ENCODE measurements around the gene CHRM4.
"Not testable (repeated sequence)": the region's sequence is repeated elsewhere in the genome, so short reads cannot be mapped to it uniquely, and the experiment has no call there.

The CHRM4 gene

DNA sequence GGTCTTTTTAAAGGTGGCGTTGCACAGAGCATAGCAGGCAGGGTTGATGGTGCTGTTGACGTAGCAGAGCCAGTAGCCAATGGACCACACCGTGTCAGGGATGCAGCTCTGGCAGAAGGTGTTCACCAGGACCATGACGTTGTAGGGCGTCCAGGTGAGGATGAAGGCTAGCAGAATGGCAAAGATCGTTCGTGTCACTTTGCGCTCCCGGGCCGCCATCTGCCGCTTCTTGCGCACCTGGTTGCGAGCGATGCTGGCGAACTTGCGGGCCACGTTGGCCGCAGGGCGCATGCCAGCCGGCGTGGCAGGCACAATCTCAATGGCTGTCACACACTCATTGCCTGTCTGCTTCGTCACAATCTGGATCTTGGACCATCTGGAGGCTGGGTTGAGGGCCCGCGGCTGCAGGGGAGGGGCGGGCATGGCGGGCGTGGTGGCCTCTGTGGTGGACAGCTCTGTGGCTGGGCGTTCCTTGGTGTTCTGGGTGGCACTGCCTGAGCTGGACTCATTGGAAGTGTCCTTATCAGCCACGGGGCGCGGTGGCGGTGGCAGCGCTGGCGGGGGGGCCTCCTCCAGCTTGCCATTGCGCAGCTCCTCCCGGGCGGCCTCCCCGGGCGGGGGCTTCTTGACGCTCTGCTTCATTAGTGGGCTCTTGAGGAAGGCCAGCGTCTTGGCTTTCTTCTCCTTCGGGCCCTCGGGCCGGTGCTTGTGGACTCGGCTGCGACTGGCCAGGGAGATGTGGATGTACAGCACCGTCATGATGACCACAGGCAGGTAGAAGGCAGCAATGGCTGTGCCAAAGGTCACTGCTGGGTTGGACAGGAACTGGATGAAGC, 6.2 kb downstream of the CHRM4 start:
- Mint-ChIP-seq H3K27ac (ENCODE audit: low read depth) (no peak overlapping the region), H3K4me1 (peaks cover 25% of the 10 kb centered on the region), H3K9me3 (no peaks in the 10 kb centered on the region), H3K4me3 (no peak overlapping the region), H3K36me3 (ENCODE audit: insufficient read depth) (peaks cover 15% of the 10 kb centered on the region), H3K27me3 (peaks cover 67% of the 10 kb centered on the region)
- DNase-seq (ENCODE audit: low spot score in 2 of 2): no peak
- ATAC-seq (replicated peaks; ENCODE audit: extremely low read depth, poor library complexity, severe bottlenecking): no peak

DNA sequence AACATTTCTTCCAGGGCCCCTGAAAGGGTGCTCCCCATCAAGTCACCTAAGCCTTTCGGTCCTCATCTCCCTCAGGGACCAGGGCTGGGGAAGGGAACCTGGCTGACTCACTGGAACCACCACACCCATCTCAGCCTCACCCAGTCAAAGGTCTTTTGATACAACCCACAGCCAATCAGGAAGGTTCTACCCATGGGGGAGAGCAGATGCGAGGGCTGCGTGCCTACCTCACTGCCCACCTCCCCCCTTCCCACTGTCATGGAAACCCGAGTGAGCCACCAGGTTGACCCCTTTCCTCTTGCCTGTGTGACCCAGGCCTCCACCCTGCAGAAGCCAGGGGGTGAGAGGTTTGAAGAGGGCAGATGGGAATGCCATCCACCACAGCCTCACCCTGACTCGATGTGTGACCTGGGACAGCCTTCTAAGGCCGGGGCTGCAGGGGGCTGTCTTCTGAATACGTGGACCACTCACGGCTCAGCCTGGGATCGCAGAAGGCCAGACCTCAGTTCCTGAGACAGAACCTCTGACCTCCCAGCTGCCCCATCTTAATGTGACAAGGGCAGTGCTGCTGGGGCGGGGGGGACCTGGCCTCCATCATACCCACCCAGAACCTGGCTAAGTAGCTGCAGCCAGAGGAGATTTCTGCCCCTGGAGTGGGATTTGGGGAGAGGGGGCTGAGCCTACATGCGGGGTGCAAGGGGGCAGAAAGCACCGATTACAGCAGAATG, 7.4 kb downstream of the CHRM4 start:
- Mint-ChIP-seq H3K36me3 (ENCODE audit: insufficient read depth) (peaks cover 18% of the 10 kb centered on the region), H3K4me3 (no peak overlapping the region)

DNA sequence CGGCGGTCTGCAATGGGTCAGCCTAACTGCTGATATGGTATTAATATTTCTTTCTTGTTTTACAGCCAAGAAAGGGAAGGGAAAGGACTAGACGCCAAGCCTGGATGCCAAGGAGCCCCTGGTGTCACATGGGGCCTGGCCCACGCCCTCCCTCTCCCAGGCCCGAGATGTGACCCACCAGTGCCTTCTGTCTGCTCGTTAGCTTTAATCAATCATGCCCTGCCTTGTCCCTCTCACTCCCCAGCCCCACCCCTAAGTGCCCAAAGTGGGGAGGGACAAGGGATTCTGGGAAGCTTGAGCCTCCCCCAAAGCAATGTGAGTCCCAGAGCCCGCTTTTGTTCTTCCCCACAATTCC, 8.2 kb downstream of the CHRM4 start:
- peaks cover 47% of the 10 kb centered on the region for H3K27me3 Mint-ChIP-seq
- H3K27ac Mint-ChIP-seq (ENCODE audit: low read depth): no peak overlapping the region
- peaks cover 22% of the 10 kb centered on the region for H3K36me3 Mint-ChIP-seq (ENCODE audit: insufficient read depth)
- no peaks in the 10 kb centered on the region for H3K9me3 Mint-ChIP-seq
- peaks cover 25% of the 10 kb centered on the region for H3K4me1 Mint-ChIP-seq
- DNase-seq (ENCODE audit: low spot score in 2 of 2) (no peak), ATAC-seq (replicated peaks; ENCODE audit: extremely low read depth, poor library complexity, severe bottlenecking) (no peak)
- H3K4me3 Mint-ChIP-seq: peak overlapping the region; percentile 41

More for the DNA sequence above, 7.4 kb downstream of the CHRM4 start:
- Mint-ChIP-seq H3K4me1 (peaks cover 25% of the 10 kb centered on the region), H3K27ac (ENCODE audit: low read depth) (no peak overlapping the region), H3K9me3 (no peaks in the 10 kb centered on the region), H3K27me3 (peaks cover 55% of the 10 kb centered on the region)
- DNase-seq (ENCODE audit: low spot score in 2 of 2): no peak
- ATAC-seq (replicated peaks; ENCODE audit: extremely low read depth, poor library complexity, severe bottlenecking): no peak

DNA sequence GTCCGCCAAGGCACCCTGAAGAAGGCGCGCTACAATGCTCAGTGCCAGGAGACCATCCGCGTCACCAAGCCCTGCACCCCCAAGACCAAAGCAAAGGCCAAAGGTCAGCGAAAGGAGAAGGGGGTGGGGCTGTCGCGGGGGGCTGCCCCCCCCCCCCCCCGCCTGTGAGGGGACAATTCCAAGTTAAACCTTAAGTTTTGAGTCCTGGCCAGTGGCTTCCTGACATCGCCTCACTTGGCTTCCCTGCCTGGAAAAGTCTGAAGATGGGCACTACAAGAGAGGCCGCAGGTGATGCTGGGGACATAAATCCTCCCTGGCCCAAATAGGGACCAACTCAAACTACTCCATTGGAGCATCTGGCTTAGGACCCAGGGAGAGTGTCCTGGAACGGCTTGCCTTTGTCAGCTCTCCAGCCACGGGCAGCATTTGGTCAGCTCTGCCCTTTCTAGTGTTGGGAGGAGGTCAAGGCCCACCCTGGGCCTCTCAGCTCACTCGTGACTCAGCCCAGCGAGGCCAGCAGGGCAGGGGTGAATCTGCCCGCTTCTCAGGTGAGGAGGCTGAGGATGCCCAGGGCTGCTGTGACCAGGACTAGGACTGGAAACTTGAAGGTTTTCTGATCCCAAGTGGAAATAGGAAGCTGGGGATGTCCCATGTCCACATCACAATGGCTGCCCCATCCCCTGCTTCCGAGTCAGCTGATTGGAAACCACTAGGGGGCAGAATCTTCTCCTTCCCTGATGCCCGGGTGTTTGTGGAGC, 8.8 kb downstream of the CHRM4 start:
- ATAC-seq (replicated peaks; ENCODE audit: extremely low read depth, poor library complexity, severe bottlenecking): no peak
- Mint-ChIP-seq H3K9me3 (no peaks in the 10 kb centered on the region), H3K27me3 (peaks cover 42% of the 10 kb centered on the region), H3K4me3 (peak overlapping the region; percentile 41), H3K36me3 (ENCODE audit: insufficient read depth) (peaks cover 20% of the 10 kb centered on the region), H3K4me1 (peaks cover 20% of the 10 kb centered on the region), H3K27ac (ENCODE audit: low read depth) (no peak overlapping the region)
- DNase-seq (ENCODE audit: low spot score in 2 of 2): no peak

DNA sequence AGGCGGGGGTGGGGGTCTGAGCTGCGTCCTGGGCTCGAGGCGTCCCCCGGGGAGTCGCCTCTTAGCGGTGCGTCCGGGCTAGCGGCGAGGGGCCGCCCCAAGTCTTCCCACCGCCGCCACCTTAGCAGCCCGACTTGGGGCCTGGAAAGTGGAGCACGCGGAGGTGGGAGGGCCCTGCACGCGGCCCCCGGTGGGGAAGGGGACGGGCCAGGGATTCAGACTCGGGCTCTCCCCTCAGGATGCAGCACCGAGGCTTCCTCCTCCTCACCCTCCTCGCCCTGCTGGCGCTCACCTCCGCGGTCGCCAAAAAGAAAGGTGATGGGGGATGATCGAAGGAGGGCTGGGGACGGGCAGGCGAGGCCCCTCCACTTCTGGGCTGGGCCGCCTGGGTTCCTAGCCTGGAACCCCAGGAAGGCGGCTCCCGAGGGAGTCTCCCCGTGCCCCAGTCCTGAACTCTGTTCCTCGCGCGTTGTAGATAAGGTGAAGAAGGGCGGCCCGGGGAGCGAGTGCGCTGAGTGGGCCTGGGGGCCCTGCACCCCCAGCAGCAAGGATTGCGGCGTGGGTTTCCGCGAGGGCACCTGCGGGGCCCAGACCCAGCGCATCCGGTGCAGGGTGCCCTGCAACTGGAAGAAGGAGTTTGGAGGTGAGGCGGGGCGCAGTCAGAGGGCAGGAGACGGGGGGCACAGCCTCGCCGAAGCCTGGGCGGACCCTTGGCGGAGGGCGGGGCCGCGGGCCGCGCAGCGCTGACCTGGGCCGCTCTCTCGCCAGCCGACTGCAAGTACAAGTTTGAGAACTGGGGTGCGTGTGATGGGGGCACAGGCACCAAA, 9.5 kb downstream of the CHRM4 start:
- peak overlapping the region; percentile 69 for H3K4me3 Mint-ChIP-seq
- H3K27ac Mint-ChIP-seq (ENCODE audit: low read depth): no peak overlapping the region
- H3K27me3 Mint-ChIP-seq: peaks cover 34% of the 10 kb centered on the region
- H3K9me3 Mint-ChIP-seq: no peaks in the 10 kb centered on the region
- no peak for ATAC-seq (replicated peaks; ENCODE audit: extremely low read depth, poor library complexity, severe bottlenecking)
- H3K36me3 Mint-ChIP-seq (ENCODE audit: insufficient read depth): peaks cover 27% of the 10 kb centered on the region
- no peak for DNase-seq (ENCODE audit: low spot score in 2 of 2)
- H3K4me1 Mint-ChIP-seq: peaks cover 13% of the 10 kb centered on the region

DNA sequence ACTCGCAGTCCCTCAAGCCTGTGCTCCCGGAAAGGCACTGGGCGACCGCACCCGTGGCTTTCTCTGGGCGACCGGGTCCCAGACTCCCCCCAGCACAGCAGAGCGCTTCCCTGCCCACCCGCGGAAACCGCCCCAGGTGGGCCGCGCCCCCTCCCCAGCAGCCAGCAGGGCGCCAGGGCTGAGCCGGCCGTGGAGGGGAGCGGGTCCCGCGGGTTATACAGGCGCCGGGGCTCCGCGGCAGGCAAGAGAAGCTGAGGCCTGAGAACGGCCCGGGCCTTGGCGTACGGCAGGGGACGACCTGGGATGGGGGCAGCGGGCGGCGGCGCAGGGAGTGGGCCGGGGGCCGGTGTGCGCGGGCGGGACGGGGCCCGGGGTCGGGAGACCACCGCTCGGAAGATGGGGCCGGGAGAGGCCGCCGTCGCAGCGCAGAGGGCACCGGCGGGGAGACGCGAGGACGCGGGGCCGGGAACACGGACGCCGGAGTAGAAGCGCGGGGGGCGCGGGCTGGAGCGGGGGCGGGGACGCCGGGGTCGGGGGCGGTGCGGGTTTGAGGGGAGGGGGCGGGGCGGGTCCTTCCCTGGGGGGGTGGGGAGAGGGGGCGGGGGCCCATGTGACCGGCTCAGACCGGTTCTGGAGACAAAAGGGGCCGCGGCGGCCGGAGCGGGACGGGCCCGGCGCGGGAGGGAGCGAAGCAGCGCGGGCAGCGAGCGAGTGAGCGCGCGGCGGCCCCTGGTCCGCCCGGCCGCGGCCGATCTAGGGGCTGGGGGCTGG, 10.3 kb downstream of the CHRM4 start, which contains the start of gene MDK:
Gene MDK (plus strand): TSS at position 622 of the 771 bp plus-strand sequence. CDS start 389 bp downstream, outside the sequence.
- DNase-seq (ENCODE audit: low spot score in 2 of 2) (no peak), ATAC-seq (replicated peaks; ENCODE audit: extremely low read depth, poor library complexity, severe bottlenecking) (peak; percentile 10)
- peak within 1 kb of the TSS; percentile 76 for H3K4me3 Mint-ChIP-seq
- H3K27me3 Mint-ChIP-seq: peaks cover 26% of the 10 kb centered on the region
- peaks cover 34% of the 10 kb centered on the region for H3K36me3 Mint-ChIP-seq (ENCODE audit: insufficient read depth)
- no peaks in the 10 kb centered on the region for H3K9me3 Mint-ChIP-seq
- H3K4me1 Mint-ChIP-seq: peaks cover 13% of the 10 kb centered on the region
- peak within 1 kb of the TSS; percentile 81 for H3K27ac Mint-ChIP-seq (ENCODE audit: low read depth)

DNA sequence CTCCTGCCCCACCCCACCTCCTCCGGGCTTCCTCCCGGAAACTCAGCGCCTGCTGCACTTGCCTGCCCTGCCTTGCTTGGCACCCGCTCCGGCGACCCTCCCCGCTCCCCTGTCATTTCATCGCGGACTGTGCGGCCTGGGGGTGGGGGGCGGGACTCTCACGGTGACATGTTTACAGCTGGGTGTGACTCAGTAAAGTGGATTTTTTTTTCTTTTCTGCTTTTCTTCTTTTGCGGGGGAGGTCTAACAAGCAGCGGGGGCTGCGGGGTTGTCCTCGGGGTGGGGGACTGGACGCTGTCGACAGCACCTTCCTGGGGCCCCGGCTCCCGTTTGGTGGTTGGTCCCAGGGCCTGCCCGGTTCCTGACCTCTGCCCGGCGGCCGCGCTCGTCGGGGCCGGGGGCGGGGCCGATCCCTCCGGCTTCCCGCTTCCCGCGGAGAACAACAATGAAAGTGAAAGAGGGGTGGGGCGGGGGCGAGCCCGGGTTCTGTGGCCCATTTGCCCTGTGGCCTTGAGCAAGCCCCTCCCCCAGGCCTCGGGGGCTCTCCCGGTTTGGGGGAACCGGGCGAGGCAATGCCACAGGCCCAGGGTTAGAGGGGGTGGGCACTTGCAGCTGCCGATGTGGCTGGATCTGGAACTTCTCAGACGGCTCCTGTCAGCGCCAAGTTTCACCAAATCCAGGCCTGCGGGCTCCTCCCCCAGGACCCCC, 11.1 kb downstream of the CHRM4 start:
- Mint-ChIP-seq H3K4me3 (peak overlapping the region; percentile 76), H3K9me3 (no peaks in the 10 kb centered on the region), H3K36me3 (ENCODE audit: insufficient read depth) (peaks cover 40% of the 10 kb centered on the region), H3K4me1 (peaks cover 13% of the 10 kb centered on the region), H3K27ac (ENCODE audit: low read depth) (peak overlapping the region; percentile 81), H3K27me3 (peaks cover 18% of the 10 kb centered on the region)
- peak; percentile 41 for ATAC-seq (replicated peaks; ENCODE audit: extremely low read depth, poor library complexity, severe bottlenecking)
- DNase-seq (ENCODE audit: low spot score in 2 of 2): no peak

DNA sequence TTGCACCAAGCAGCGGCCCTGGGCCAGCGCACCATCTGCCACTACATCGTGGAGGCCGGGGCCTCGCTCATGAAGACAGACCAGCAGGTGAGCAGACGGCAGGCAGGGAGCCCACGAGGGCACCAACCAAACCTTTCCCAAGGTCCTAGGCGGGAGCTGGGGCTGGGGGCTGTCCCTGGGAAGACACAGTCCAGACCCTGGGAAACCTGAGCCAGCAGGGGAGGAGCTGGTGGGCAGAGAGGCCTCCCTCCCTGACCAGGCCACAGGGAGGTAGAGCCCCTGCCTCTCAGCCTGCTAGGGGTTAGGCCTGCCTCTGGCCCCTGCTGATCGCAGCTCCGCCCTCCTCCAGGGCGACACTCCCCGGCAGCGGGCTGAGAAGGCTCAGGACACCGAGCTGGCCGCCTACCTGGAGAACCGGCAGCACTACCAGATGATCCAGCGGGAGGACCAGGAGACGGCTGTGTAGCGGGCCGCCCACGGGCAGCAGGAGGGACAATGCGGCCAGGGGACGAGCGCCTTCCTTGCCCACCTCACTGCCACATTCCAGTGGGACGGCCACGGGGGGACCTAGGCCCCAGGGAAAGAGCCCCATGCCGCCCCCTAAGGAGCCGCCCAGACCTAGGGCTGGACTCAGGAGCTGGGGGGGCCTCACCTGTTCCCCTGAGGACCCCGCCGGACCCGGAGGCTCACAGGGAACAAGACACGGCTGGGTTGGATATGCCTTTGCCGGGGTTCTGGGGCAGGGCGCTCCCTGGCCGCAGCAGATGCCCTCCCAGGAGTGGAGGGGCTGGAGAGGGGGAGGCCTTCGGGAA, 11.9 kb downstream of the CHRM4 start:
- not testable (repeated sequence) for DNase-seq (ENCODE audit: low spot score in 2 of 2); ATAC-seq (replicated peaks; ENCODE audit: extremely low read depth, poor library complexity, severe bottlenecking); H3K9me3 Mint-ChIP-seq
- H3K36me3 Mint-ChIP-seq (ENCODE audit: insufficient read depth): peaks cover 48% of the 10 kb centered on the region
- H3K27me3 Mint-ChIP-seq: peaks cover 10% of the 10 kb centered on the region
- peak overlapping the region; percentile 76 for H3K4me3 Mint-ChIP-seq
- peak overlapping the region; percentile 81 for H3K27ac Mint-ChIP-seq (ENCODE audit: low read depth)
- peaks cover 13% of the 10 kb centered on the region for H3K4me1 Mint-ChIP-seq

DNA sequence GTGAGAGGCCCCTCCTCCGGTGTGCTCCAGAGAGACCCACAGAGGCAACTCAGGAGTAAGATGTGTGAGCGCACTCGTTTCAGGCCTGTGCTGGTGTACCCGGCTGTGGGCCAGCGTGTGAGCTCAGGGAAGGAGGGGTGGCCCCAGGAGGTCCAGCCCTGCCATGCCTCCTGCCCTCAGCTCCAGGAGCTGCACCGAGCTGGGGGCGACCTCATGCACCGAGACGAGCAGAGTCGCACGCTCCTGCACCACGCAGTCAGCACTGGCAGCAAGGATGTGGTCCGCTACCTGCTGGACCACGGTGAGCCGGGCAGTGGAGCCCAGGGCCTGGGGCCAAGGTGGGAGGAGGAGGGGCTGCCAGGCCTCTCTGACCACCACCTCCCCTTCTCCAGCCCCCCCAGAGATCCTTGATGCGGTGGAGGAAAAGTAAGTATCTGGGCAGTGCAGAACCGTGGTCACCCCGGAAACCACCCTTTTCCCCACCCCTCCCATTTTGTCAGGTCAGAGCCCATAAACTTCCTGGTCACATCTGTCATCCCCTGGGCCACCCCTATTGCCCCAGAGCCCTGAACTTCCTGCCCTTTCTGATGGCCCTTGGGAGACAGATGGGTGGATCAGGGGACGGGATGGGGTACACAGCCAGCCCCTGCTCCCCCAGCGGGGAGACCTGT, 12.6 kb downstream of the CHRM4 start:
- Mint-ChIP-seq H3K27me3 (peaks cover 7% of the 10 kb centered on the region), H3K4me1 (peaks cover 13% of the 10 kb centered on the region), H3K4me3 (peak overlapping the region; percentile 54), H3K36me3 (ENCODE audit: insufficient read depth) (peaks cover 52% of the 10 kb centered on the region), H3K27ac (ENCODE audit: low read depth) (peak overlapping the region; percentile 16), H3K9me3 (no peaks in the 10 kb centered on the region)
- no peak for DNase-seq (ENCODE audit: low spot score in 2 of 2)
- ATAC-seq (replicated peaks; ENCODE audit: extremely low read depth, poor library complexity, severe bottlenecking): peak; percentile 10

DNA sequence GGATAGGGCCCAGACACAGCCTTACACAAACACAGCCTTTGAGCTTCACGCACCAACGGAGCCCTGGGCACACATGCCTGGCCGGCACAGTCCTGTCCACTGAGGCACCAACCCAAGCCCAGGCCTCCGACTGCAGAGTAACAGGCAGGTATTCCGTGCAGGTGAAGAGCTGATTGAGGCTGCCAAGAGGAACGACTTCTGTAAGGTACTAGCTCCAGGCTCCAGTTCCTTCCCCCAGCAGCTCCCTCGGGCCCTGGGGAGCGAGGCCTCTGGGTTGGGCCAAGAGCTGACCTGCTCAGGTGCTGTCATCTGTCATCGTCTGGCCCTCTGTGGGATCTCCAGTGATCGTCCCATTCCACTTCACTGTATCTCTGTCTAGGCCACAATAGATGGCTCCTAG, 13.3 kb downstream of the CHRM4 start:
- Mint-ChIP-seq H3K27me3 (peaks cover 7% of the 10 kb centered on the region), H3K9me3 (no peaks in the 10 kb centered on the region), H3K4me3 (peak overlapping the region; percentile 20), H3K4me1 (peaks cover 13% of the 10 kb centered on the region), H3K27ac (ENCODE audit: low read depth) (no peak overlapping the region), H3K36me3 (ENCODE audit: insufficient read depth) (peaks cover 55% of the 10 kb centered on the region)
- ATAC-seq (replicated peaks; ENCODE audit: extremely low read depth, poor library complexity, severe bottlenecking): no peak
- no peak for DNase-seq (ENCODE audit: low spot score in 2 of 2)
